ENCODE results near the gene CES5A. TPM values are rescaled to one million over a fixed set of nuclear protein-coding genes. Genes with fewer than 3 reads are reported as not detected.

The CES5A gene
- total and polyA plus RNA-seq, 10 of the 15 experiments (the other 5 are each of a cell fraction or from before 2014, with no cell fraction given): 0.19 TPM; not detected in 9

GRCh38 chr16:55822280-55822810 lies 52.8 kb downstream of the CES5A start (continued):
- TF ChIP-seq ATF2 (IDR thresholded peaks at IDR 0.05; ENCODE audit: low read length) (no peak), CEBPZ (IDR thresholded peaks at IDR 0.05; ENCODE audit: low read depth, low read length) (no peak), ZNF687 (IDR thresholded peaks at IDR 0.05) (no peak), DPF2 (IDR thresholded peaks at IDR 0.05) (no peak)
